ENCODE results near the gene RNASEH1. TPM values are rescaled to one million over a fixed set of nuclear protein-coding genes. Genes with fewer than 3 reads are reported as not detected.

RNASEH1 gene
- total and polyA plus RNA-seq, 2 experiments from 2014 or later = 33.2 to 40.7 TPM

GRCh38 chr2:3598912-3599854 lies 41.0 kb upstream of the RNASEH1 start:
- no peak for DNase-seq (ENCODE audit: low spot score)
- Histone ChIP-seq H3K4me1 (ENCODE audit: insufficient read depth) (no peaks in the 10 kb centered on the region), H4K20me1 (replicated peaks; ENCODE audit: insufficient read depth) (no peaks in the 10 kb centered on the region), H2AFZ (no peak overlapping the region), H3K27ac (ENCODE audit: low read depth) (no peak overlapping the region), H3K27me3 (ENCODE audit: insufficient read depth) (no peaks in the 10 kb centered on the region), H3K4me2 (no peak overlapping the region), H3K4me3 (no peak overlapping the region), H3K79me2 (replicated peaks; ENCODE audit: insufficient read depth) (no peaks in the 10 kb centered on the region), H3F3A (replicated peaks; ENCODE audit: low read depth) (0 out of 2 replicates have a peak, but pooled peaks cover 8% of the 10 kb centered on the region), H3K36me3 (ENCODE audit: insufficient read depth) (no peaks in the 10 kb centered on the region), H3K9me2 (ENCODE audit: insufficient read depth) (no peaks in the 10 kb centered on the region)
- H3K36me3 Mint-ChIP-seq (ENCODE audit: low read depth) = no peaks in the 10 kb centered on the region
- H3K27me3 Mint-ChIP-seq (ENCODE audit: insufficient read depth, low read depth, poor library complexity) = peaks cover 22% of the 10 kb centered on the region
- H3K9me3 Mint-ChIP-seq = no peaks in the 10 kb centered on the region; the same call in 2 of the 3 replicates
- peaks cover 10% of the 10 kb centered on the region for H3K4me1 Mint-ChIP-seq
- no peak for ATAC-seq
- no peak overlapping the region for H3K27ac Mint-ChIP-seq
- H3K4me3 Mint-ChIP-seq = no peak overlapping the region
- TF ChIP-seq EZH2 (IDR thresholded peaks at IDR 0.05; ENCODE audit: low read depth, unreplicated experiment) (no peak), ETS1 (IDR thresholded peaks at IDR 0.05) (no peak), NANOG (IDR thresholded peaks at IDR 0.05; ENCODE audit: borderline replicate concordance) (no peak), STAT1 (IDR thresholded peaks at IDR 0.05; ENCODE audit: unreplicated experiment) (no peak), POLR2AphosphoS5 (IDR thresholded peaks at IDR 0.05; ENCODE audit: low read depth) (no peak), JUNB (IDR thresholded peaks at IDR 0.05; ENCODE audit: unreplicated experiment) (no peak), EZH2phosphoT487 (IDR thresholded peaks at IDR 0.05; ENCODE audit: unreplicated experiment) (no peak), ZNF114 (CRISPR knock-in tag; IDR thresholded peaks at IDR 0.05) (no peak), ZNF331 (CRISPR knock-in tag; IDR thresholded peaks at IDR 0.05; ENCODE audit: low read depth) (no peak), CREB1 (CRISPR knock-in tag; IDR thresholded peaks at IDR 0.05; ENCODE audit: low read depth) (no peak)
- TF ChIP-seq, protein P1, sequence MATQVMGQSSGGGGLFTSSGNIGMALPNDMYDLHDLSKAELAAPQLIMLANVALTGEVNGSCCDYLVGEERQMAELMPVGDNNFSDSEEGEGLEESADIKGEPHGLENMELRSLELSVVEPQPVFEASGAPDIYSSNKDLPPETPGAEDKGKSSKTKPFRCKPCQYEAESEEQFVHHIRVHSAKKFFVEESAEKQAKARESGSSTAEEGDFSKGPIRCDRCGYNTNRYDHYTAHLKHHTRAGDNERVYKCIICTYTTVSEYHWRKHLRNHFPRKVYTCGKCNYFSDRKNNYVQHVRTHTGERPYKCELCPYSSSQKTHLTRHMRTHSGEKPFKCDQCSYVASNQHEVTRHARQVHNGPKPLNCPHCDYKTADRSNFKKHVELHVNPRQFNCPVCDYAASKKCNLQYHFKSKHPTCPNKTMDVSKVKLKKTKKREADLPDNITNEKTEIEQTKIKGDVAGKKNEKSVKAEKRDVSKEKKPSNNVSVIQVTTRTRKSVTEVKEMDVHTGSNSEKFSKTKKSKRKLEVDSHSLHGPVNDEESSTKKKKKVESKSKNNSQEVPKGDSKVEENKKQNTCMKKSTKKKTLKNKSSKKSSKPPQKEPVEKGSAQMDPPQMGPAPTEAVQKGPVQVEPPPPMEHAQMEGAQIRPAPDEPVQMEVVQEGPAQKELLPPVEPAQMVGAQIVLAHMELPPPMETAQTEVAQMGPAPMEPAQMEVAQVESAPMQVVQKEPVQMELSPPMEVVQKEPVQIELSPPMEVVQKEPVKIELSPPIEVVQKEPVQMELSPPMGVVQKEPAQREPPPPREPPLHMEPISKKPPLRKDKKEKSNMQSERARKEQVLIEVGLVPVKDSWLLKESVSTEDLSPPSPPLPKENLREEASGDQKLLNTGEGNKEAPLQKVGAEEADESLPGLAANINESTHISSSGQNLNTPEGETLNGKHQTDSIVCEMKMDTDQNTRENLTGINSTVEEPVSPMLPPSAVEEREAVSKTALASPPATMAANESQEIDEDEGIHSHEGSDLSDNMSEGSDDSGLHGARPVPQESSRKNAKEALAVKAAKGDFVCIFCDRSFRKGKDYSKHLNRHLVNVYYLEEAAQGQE (IDR thresholded peaks at IDR 0.05; ENCODE audit: unreplicated experiment) = no peak
- TF ChIP-seq, protein P2, sequence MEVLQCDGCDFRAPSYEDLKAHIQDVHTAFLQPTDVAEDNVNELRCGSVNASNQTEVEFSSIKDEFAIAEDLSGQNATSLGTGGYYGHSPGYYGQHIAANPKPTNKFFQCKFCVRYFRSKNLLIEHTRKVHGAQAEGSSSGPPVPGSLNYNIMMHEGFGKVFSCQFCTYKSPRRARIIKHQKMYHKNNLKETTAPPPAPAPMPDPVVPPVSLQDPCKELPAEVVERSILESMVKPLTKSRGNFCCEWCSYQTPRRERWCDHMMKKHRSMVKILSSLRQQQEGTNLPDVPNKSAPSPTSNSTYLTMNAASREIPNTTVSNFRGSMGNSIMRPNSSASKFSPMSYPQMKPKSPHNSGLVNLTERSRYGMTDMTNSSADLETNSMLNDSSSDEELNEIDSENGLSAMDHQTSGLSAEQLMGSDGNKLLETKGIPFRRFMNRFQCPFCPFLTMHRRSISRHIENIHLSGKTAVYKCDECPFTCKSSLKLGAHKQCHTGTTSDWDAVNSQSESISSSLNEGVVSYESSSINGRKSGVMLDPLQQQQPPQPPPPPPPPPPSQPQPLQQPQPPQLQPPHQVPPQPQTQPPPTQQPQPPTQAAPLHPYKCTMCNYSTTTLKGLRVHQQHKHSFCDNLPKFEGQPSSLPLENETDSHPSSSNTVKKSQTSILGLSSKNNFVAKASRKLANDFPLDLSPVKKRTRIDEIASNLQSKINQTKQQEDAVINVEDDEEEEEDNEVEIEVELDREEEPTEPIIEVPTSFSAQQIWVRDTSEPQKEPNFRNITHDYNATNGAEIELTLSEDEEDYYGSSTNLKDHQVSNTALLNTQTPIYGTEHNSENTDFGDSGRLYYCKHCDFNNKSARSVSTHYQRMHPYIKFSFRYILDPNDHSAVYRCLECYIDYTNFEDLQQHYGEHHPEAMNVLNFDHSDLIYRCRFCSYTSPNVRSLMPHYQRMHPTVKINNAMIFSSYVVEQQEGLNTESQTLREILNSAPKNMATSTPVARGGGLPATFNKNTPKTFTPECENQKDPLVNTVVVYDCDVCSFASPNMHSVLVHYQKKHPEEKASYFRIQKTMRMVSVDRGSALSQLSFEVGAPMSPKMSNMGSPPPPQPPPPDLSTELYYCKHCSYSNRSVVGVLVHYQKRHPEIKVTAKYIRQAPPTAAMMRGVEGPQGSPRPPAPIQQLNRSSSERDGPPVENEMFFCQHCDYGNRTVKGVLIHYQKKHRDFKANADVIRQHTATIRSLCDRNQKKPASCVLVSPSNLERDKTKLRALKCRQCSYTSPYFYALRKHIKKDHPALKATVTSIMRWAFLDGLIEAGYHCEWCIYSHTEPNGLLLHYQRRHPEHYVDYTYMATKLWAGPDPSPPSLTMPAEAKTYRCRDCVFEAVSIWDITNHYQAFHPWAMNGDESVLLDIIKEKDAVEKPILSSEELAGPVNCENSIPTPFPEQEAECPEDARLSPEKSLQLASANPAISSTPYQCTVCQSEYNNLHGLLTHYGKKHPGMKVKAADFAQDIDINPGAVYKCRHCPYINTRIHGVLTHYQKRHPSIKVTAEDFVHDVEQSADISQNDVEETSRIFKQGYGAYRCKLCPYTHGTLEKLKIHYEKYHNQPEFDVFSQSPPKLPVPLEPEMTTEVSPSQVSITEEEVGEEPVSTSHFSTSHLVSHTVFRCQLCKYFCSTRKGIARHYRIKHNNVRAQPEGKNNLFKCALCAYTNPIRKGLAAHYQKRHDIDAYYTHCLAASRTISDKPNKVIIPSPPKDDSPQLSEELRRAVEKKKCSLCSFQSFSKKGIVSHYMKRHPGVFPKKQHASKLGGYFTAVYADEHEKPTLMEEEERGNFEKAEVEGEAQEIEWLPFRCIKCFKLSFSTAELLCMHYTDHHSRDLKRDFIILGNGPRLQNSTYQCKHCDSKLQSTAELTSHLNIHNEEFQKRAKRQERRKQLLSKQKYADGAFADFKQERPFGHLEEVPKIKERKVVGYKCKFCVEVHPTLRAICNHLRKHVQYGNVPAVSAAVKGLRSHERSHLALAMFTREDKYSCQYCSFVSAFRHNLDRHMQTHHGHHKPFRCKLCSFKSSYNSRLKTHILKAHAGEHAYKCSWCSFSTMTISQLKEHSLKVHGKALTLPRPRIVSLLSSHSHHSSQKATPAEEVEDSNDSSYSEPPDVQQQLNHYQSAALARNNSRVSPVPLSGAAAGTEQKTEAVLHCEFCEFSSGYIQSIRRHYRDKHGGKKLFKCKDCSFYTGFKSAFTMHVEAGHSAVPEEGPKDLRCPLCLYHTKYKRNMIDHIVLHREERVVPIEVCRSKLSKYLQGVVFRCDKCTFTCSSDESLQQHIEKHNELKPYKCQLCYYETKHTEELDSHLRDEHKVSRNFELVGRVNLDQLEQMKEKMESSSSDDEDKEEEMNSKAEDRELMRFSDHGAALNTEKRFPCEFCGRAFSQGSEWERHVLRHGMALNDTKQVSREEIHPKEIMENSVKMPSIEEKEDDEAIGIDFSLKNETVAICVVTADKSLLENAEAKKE (CRISPR knock-in tag; IDR thresholded peaks at IDR 0.05) = no peak
- TF ChIP-seq, protein P3, sequence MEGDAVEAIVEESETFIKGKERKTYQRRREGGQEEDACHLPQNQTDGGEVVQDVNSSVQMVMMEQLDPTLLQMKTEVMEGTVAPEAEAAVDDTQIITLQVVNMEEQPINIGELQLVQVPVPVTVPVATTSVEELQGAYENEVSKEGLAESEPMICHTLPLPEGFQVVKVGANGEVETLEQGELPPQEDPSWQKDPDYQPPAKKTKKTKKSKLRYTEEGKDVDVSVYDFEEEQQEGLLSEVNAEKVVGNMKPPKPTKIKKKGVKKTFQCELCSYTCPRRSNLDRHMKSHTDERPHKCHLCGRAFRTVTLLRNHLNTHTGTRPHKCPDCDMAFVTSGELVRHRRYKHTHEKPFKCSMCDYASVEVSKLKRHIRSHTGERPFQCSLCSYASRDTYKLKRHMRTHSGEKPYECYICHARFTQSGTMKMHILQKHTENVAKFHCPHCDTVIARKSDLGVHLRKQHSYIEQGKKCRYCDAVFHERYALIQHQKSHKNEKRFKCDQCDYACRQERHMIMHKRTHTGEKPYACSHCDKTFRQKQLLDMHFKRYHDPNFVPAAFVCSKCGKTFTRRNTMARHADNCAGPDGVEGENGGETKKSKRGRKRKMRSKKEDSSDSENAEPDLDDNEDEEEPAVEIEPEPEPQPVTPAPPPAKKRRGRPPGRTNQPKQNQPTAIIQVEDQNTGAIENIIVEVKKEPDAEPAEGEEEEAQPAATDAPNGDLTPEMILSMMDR (conservative IDR thresholded peaks at IDR 0.05; ENCODE audit: low read depth in 2 of 2) = no peak

Measured in GM23338 (cell line).